Motor neuron (in vitro differentiated cells): Measurements from ENCODE around the gene MAGEA8. TPM values are rescaled to one million over a fixed set of nuclear protein-coding genes. Genes with fewer than 3 reads are reported as not detected.
"Not testable (repeated sequence)": the region's sequence is repeated elsewhere in the genome, so short reads cannot be mapped to it uniquely, and the experiment has no call there.

Experiments
- ATAC-seq, 8 experiments: fragments of 200-7000 bp; cut with Tn5 transposase; replicated peaks in 6 of 8; 2 replicates each; pipeline ENCODE4 v1.8.0; 2021; ENCODE audit warnings: mild to moderate bottlenecking in 8 of 8, moderate library complexity in 8 of 8
- H3K27ac ChIP-seq, 2 donors: fragments of 250-450 bp; sonication (Bioruptor Pico); 2 replicates each; pipeline ENCODE4 v1.9.0; 2021; ENCODE audit warnings: antibody characterized with exemption in 2 of 2, mild to moderate bottlenecking in 2 of 2, moderate library complexity in 1 of 2
- H3K4me1 ChIP-seq, 2 donors: fragments of 250-450 bp; sonication (Bioruptor Pico); replicated peaks in 1 of 2; 2 replicates each; pipeline ENCODE4 v1.6.1; 2021; ENCODE audit warnings: antibody characterized with exemption in 2 of 2, mild to moderate bottlenecking in 2 of 2, moderate library complexity in 1 of 2
- H3K4me3 ChIP-seq, 5 donors: fragments of 250-450 bp; sonication (Bioruptor Pico); 2 replicates each; pipeline ENCODE4 v1.9.0; 2021; ENCODE audit warnings: antibody characterized with exemption in 5 of 5, mild to moderate bottlenecking in 5 of 5, moderate library complexity in 4 of 5
- WGBS, 10 experiments: fragments of 450-650 bp; shearing (Covaris generic); methylation state at CpG; one replicate each; pipeline ENCODE4 v1.0.0; 2022; 5-methylcytosine and 5-hydroxymethylcytosine counted together
- in situ Hi-C, 9 experiments: fragments of 400-800 bp; cut with MboI; loops; one replicate each; pipeline ENCODE4 v1.15.0; 2021; ENCODE audit warnings: low sequenced_read_pairs in 9 of 9, low pct_unique_long_range_greater_than_20kb in 2 of 9; ENCODE audit not compliant: unreplicated experiment in 9 of 9
- total RNA-seq, 8 experiments: library from RNA; unstranded; fragments of 300-600 nt; gene quantifications; 2 replicates each; pipeline versions ENCODE4 v1.2.3 to v1.2.4, GENCODE V29; 2022

MAGEA8 gene
- under 1 TPM in 3 of 8 experiments, not detected in 5; 0.17 to 0.33 (median 0.24) TPM for total RNA-seq

- H3K27ac ChIP-seq, result no peak within 1 kb of the TSS
- ATAC-seq, result no peak
- no CpG with 5 or more reads among the region's 33 CpGs for WGBS, 10 experiments
- in situ Hi-C loops, result no loop called here
- H3K4me3 ChIP-seq, result no peak within 1 kb of the TSS
- H3K4me1 ChIP-seq, result no peaks in the 10 kb centered on the region
Measured at GRCh38 chrX:149881081-149881711, at the start of gene MAGEA8. Gene MAGEA8 (plus strand): TSS chrX:149881183. CDS start chrX:149884273, 3,090 bp downstream.

GRCh38 chrX:149831473-149831872 is 49.5 kb upstream of the MAGEA8 start:
- Histone ChIP-seq H3K27ac (no peak overlapping the region), H3K4me1 (peaks cover 3 to 6% of the 10 kb centered on the region in 2 donors), H3K4me3 (no peak overlapping the region)
- 60 to 100% (median 88%) methylated on average over 1 to 2 of the region's 2 CpGs; no CpG with 5 or more reads in 6 of the 10 experiments for whole genome bisulfite sequencing, 10 experiments
- ATAC-seq, result no peak
- in situ Hi-C loops, result no loop called here

GRCh38 chrX:149836728-149837127 is 44.3 kb upstream of the MAGEA8 start:
- H3K4me1 ChIP-seq, ATAC-seq, in situ Hi-C loops, H3K4me3 ChIP-seq, H3K27ac ChIP-seq: not testable (repeated sequence)
- WGBS, 10 experiments, result 33 to 70% (median 46%) methylated on average over 2 to 4 of the region's 5 CpGs; no CpG with 5 or more reads in 6 of the 10 experiments

DNA sequence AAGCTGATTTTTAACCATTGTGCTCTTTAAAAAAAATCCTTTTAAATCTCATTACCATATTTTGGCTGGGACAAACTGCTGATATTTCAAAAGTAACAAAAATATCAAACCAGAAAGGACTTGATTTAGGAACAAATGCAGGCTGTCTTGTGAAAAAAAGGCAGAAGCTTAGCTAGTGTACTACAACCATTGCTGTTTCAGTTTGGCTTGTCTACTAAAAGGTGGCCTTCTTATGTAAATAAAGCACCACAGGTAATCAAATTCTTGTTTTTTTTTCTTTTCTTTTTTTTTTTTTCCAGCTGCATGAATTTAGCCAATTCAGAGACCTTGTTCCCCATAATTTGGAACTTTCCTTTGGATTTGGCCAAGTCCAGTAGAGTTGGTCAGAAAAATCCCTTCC is 43.8 kb upstream of the MAGEA8 start:
- in situ Hi-C loops, result no loop called here
- ATAC-seq, result no peak
- Histone ChIP-seq H3K27ac (no peak overlapping the region), H3K4me1 (no peaks in the 10 kb centered on the region), H3K4me3 (no peak overlapping the region)

DNA sequence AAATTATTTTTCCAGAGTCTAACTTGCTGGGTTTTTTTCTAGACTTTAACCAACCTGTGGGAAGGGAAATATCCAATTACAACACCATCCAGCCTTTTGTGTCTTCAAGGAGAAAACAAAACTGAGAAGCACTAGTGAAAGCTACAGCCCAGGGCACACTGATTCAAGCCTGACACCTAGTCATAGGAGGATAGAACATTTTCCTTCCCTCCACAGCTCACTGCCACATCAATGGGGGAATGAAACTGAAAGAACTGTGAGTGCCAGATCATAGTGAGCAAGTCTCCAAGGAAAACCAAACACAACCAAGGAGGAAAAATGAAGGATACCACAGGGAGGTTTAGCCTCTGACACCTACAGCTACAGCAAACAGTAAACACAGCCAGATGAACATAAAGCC is 43.3 kb upstream of the MAGEA8 start:
- no peak for ATAC-seq
- no peak overlapping the region for H3K4me3 ChIP-seq
- in situ Hi-C loops, result no loop called here
- H3K4me1 ChIP-seq, result no peaks in the 10 kb centered on the region
- H3K27ac ChIP-seq, result no peak overlapping the region

- in situ Hi-C loops, result no loop called here
- ATAC-seq, result no peak
- Histone ChIP-seq H3K27ac (no peak overlapping the region), H3K4me3 (no peak overlapping the region), H3K4me1 (no peaks in the 10 kb centered on the region)
- 33 to 100% (median 83%) methylated on average over 1 to 2 of the region's 2 CpGs; no CpG with 5 or more reads in 5 of the 10 experiments for WGBS, 10 experiments
Measured at GRCh38 chrX:149841929-149842328, 39.1 kb upstream of the MAGEA8 start.

GRCh38 chrX:149845385-149845784 is 35.6 kb upstream of the MAGEA8 start:
- 40 to 89% (median 86%) methylated on average over 1 of the region's 1 CpG; no CpG with 5 or more reads in 7 of the 10 experiments for WGBS, 10 experiments
- Histone ChIP-seq H3K4me3 (no peak overlapping the region), H3K4me1 (no peaks in the 10 kb centered on the region), H3K27ac (no peak overlapping the region)
- in situ Hi-C loops, result no loop called here
- ATAC-seq, result no peak

DNA sequence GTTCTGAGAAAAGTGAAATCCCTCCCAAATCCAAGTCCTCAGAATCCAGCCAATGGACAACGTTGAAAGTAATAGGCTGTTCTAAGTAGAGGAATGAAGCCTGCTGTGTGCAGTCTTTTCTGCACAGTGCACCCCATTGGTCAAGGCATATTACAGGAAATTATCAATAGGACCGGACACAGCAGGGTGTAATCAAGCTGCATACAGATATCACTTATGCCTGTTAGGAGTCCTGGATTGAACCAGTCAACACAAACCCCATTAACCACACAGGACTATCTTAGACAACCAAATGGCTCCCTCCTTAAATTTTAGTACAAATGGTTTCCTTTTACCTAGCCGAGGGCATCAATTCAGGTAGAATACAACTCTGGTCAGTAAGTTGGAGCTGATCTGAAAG is 34.2 kb upstream of the MAGEA8 start:
- 13 to 100% (median 64%) methylated on average over 1 to 3 of the region's 3 CpGs; no CpG with 5 or more reads in 6 of the 10 experiments for WGBS, 10 experiments
- H3K4me1 ChIP-seq, result no peaks in the 10 kb centered on the region
- H3K27ac ChIP-seq, result no peak overlapping the region
- in situ Hi-C loops, result no loop called here
- no peak overlapping the region for H3K4me3 ChIP-seq
- no peak for ATAC-seq

DNA sequence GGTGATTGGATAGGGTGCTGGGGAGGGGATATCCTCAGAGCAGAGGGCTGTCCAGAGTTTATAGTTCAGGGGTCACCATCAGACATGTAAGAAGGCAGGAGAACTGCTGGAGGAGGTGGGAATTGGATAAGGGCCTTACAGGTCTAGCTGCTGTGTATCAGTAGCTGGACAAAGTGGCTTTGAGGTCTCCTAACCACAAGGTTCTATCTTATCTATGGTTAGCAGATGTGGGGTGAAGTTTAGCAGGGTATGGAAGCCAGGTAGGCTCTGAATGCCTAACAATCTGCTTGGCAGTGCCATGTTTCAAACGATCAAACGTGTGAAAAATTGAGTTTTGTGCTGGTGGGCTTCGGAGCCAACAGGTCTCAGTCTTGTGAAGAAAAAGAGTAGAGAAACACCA is 32.1 kb upstream of the MAGEA8 start:
- in situ Hi-C loops, result no loop called here
- H3K4me1 ChIP-seq, result no peaks in the 10 kb centered on the region

DNA sequence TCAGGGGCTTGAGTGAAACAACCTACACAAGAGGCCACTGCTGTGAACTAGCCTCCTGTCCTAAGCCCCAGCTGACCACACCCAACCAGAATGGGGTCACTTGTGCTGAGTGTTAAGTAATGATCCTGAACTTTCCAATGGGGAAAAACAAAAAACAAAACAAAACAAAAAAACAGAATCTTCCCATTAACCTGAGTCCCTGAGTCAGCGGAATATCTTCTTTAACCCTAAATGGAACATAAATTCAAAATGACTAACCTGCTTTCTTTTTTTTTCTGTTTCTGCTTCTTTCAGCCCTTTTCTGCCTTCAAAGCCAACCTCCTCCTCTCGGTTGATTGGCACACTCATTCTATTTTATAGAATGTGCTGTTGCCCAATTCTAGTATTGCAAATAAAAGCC is 31.2 kb upstream of the MAGEA8 start:
- Histone ChIP-seq H3K27ac (no peak overlapping the region), H3K4me1 (no peaks in the 10 kb centered on the region), H3K4me3 (no peak overlapping the region)
- ATAC-seq, result no peak
- WGBS, 10 experiments, result 37 to 93% (median 50%) methylated on average over 1 to 2 of the region's 2 CpGs; no CpG with 5 or more reads in 5 of the 10 experiments
- in situ Hi-C loops, result no loop called here

More for the DNA sequence above, 32.1 kb upstream of the MAGEA8 start:
- Histone ChIP-seq H3K4me3 (no peak overlapping the region), H3K27ac (no peak overlapping the region)
- WGBS, 10 experiments, result 47 to 100% methylated on average over 1 to 3 of the region's 3 CpGs; no CpG with 5 or more reads in 8 of the 10 experiments
- no peak for ATAC-seq

DNA sequence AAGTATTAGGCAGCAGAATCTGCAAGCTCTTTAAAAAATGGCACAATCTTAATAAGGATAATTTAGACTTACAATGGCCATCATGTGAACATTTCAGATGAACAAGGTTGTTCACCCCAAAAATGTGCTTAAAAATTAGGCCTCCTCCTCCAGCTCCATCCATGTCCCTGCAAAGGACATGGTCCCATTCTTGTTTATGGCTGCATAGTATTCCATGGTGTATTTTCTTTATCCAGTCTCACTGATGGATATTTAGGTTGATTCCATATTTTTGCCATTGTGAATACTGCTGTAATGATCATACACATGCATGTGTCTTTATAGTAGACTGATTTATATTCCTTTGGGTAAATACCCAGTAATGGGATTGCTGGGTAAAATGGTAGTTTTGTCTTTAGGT is 29.1 kb upstream of the MAGEA8 start:
- no peak for ATAC-seq
- no peak overlapping the region for H3K27ac ChIP-seq
- H3K4me3 ChIP-seq, result no peak overlapping the region
- in situ Hi-C loops, result no loop called here
- H3K4me1 ChIP-seq, result no peaks in the 10 kb centered on the region

DNA sequence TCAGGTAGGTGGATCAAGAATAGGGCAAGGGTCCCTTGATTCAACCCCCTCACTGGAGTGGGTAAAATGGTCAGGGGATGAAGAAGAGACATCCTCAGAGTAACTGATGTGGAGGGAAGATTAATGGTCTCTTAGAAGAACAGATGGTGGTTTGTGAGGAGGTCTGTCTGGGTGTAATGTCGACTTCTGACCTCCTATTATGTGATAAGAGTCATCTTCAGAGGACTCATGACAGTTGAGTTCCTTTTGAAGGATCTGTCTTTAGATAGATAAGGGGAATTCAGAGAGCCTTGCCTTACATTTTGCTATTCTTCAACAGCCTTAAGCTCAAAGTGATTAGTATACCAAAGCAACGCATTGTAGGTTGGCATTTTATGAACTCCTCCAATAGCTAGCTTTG is 27.1 kb upstream of the MAGEA8 start:
- no peak for ATAC-seq
- no peaks in the 10 kb centered on the region for H3K4me1 ChIP-seq
- no peak overlapping the region for H3K27ac ChIP-seq
- WGBS, 10 experiments, result 0 to 100% (median 58%) methylated on average over 1 of the region's 2 CpGs; no CpG with 5 or more reads in 6 of the 10 experiments
- in situ Hi-C loops, result no loop called here
- no peak overlapping the region for H3K4me3 ChIP-seq

GRCh38 chrX:149858592-149858991 is 22.4 kb upstream of the MAGEA8 start:
- H3K4me3 ChIP-seq, result no peak overlapping the region
- in situ Hi-C loops, result no loop called here
- ATAC-seq, result no peak
- H3K27ac ChIP-seq, result no peak overlapping the region
- no peaks in the 10 kb centered on the region for H3K4me1 ChIP-seq
- WGBS, 10 experiments, result 0 to 27% methylated on average over 1 to 2 of the region's 6 CpGs; no CpG with 5 or more reads in 8 of the 10 experiments

DNA sequence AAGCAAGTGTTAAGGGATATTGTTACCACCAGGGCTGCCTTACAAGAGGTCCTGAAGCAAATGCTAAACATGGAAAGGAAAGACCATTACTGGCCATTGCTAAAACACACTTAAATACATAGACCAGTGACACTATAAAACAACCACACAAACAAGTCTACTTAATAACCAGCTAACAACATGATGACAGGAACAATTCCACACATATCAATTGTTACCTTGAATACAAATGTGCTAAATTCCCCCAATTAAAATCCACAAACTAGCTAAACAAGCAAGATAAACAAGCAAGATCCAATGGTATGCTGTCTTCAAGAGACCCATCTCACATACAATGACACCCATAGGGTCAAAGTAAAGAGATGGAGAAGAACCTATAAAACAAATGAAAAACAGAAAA is 20.5 kb upstream of the MAGEA8 start:
- Histone ChIP-seq H3K4me1 (no peaks in the 10 kb centered on the region), H3K4me3 (no peak overlapping the region), H3K27ac (no peak overlapping the region)
- ATAC-seq, result no peak
- in situ Hi-C loops, result no loop called here
